Non-pigmented ciliary epithelial cell (primary cell): ENCODE data around the gene MTX2.
"Not testable (repeated sequence)": the region's sequence is repeated elsewhere in the genome, so short reads cannot be mapped to it uniquely, and the experiment has no call there.

Experiments
- DNase-seq: peaks from one replicate; pipeline ENCODE4 v3.0.0-alpha.2; 2010; ENCODE audit warnings: low read depth

Gene MTX2

GRCh38 chr2:176291335-176291734 is 22.1 kb downstream of the MTX2 start:
- DNase-seq, result no peak

DNA sequence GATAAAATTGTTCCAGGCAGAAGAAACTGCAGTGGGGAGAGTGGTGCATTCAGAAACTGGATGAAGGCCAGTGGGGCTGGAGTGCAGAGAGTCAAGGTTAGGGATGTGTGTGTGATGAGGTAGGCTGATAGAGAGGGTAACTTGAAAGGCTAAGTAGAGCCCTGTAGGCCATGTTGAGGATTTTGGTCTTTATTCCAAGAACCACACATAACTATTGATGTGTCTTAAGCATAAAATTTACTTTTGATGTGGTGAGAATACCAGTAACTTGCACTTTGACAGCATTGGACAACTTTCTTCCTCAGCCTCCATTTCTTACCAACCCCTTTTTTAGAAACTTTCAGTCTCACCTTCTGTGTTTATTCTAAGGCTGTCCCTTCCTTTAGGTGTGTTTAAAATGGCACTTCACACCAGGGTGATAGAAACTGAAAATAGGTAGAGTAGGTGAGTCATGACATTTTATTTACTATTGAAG is 22.6 kb downstream of the MTX2 start:
- no peak for DNase-seq

DNA sequence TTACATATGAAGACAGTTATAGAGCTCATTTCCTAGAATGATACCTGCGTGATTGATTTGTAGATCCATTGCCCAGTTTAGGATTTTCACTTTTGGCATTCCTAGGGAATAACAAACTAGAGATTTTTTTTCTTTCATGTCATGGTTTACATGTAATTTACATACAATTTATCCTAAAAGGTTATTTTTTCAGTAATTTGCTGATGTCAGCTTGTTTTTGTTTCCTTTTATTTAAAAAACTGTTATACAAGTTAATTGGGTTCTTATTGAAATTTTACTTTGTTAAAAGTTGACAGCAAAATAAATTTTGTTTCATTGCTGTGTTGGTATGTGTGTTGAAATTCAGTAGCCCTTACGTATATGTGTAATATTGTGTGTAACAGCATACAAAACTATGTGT is 23.4 kb downstream of the MTX2 start:
- no peak for DNase-seq

- no peak for DNase-seq
These were observed 24.1 kb downstream of the MTX2 start for GRCh38 chr2:176293334-176293733.

GRCh38 chr2:176297067-176297466 is 27.8 kb downstream of the MTX2 start:
- no peak for DNase-seq

DNA sequence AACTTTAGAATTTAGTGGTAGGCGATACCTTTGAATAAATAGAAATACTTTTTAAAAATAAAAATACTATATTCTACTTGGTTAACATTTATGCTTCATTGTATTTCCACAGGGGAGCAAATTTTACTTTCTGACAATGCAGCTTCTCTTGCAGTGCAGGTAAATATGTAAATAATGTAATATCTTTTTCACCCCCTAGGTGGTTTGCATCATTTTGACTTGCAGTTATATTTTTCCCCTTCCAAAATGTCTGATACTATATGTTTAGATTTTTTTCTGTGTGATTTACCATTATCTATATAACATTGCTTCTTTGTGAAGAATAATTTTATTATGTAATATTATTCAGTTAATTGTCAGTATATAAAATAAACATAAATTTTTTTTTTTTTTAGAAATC is 28.5 kb downstream of the MTX2 start:
- DNase-seq, result no peak

DNA sequence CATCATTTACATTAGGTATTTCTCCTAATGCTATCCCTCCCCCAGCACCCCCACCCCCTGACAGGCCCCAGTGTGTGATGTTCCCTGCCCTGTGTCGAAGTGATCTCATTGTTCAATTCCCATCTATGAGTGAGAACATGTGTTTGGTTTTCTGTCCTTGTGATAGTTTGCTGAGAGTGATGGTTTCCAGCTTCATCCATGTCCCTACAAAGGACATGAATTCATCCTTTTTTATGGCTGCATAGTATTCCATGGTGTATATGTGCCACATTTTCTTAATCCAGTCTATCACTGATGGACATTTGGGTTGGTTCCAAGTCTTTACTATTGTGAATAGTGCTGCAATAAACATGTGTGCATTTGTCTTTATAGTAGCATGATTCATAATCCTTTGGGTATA is 36.8 kb downstream of the MTX2 start:
- DNase-seq, result not testable (repeated sequence)

GRCh38 chr2:176317199-176317598 is 48.0 kb downstream of the MTX2 start:
- no peak for DNase-seq

DNA sequence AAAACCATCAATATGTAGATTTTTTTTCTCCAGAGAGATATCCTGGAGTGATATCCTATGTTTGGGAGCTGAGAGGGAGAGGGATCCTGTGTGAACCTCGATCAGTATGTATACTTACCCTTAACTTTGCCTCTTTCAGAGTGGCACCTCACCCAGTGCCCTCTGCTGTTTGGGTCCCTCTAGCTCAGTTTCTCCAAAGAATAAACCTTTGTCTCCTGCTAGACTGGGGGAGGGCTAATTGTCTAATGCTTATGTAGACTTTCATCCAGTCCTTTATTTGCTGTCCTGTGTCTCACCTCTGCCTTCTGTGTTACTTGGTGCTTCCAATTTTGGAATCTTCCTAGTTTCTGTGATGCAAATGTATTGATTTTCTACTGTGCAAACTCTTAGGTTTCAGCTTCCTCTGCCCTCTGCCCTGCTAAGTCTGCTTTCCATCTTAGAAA is 48.4 kb downstream of the MTX2 start:
- DNase-seq, result no peak

GRCh38 chr2:176321916-176322315 is 52.7 kb downstream of the MTX2 start:
- DNase-seq, result no peak

DNA sequence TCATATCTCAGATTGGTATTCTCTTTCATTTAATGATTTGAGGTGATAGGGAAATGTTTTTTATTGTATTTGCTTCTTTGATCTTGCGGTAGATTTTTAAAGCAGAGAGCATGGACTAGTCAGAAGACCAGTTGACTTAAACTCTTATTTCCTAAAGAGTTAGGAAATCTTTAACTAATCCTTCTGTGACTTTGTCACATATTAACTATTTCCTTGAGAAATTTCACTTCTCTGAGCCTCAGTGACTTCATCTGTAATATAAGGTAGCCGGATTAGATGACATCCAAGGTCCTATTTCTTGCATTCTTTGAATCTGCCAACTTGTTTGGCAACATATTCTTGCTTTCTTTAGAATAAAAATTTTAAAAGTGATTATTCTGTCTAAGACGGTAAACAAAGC is 55.6 kb downstream of the MTX2 start:
- no peak for DNase-seq

DNA sequence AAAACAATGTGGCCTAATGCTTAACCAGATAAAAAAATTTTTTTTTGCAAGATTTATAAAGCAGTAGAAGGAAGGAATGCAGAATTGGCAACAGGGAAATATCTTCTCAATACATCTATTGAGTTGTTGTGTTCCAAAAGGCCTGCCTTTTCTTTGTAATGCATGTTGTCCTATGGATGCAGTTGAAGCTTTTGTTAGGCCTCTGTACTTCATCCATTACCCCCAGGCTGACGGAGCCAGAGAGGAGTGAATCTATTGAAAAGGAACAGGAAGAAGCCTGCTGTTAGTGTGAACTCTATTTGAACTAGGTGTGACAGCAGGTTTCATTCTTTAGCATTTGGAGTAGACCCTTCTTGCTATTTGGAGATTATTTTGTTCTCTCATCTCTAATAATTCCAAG is 56.5 kb downstream of the MTX2 start:
- no peak for DNase-seq

DNA sequence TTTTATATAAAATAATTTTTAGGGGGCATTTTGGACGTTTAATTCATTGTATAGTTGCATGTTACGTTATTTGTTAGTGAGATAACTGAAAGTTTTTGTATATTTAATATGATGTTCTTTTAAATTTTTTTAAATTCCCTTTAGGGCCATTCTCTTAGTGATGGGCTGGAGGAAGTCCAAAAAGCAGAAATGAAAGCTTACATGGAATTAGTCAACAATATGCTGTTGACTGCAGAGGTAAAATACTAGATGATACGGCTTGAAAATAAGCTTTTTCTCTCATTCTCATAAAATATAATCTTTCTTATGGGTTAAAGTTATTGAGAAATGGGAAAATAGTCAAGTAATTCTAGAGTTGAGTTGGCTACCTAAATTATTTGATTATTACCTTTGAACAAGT is 58.9 kb downstream of the MTX2 start:
- no peak for DNase-seq

DNA sequence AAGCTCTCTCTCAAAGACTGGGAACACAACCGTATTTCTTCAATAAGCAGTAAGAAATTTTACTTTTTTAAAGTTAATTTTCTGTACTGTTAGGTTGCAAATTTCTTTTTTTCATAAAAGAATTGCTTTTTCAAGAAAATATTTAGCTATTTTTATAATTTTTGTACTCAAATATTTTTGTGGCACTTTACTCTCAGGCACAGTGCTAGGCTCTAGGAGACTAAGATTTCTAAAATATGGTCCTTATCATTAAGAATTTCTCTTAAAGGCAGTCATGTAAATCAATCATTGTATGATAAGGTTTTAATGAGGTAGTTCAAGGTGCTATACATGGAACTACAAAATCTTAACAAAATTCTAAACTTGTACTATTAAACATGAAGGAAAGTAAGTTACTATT is 61.4 kb downstream of the MTX2 start:
- DNase-seq, result no peak

GRCh38 chr2:176331646-176332045 is 62.4 kb downstream of the MTX2 start:
- DNase-seq, result no peak

DNA sequence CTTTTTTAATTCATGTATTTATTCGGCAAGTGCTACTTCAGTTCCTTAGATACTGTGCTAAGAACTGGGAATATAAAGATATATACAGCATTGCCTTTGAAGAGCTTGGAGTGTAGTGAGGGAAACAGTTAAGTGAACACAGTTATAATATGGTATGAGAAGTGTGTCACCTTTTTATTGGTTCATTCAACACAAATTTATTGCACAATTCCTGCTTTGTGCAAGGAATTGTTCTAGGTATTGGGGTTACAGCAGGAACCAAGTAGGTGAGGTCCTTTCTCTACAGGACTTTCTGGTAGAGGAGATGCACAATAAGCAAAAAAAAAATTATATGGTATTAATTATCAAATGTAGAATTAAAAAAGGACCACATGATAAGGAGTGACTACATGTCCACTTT is 65.5 kb downstream of the MTX2 start:
- DNase-seq, result no peak

DNA sequence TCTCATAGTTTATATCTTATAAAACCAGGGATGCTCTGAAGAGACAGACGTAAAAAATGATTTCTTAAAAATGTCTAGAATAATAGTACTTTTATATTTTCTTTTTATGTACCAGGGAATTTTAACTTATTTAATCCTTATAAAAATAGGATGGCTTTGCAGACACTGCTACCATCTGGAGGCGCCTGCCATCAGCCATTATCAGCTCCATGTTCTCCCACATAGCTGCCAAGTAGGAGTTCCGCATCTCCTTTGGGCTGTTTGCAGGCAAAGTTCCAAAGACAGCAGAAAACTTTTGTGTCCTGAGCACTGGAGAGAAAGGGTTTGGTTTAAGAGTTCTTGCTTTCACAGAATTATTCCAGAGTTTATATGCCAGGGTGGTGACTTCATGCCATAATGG is 69.2 kb downstream of the MTX2 start:
- no peak for DNase-seq

- no peak for DNase-seq
These were observed 70.0 kb downstream of the MTX2 start for GRCh38 chr2:176339208-176339607.

- no peak for DNase-seq
These were observed 87.0 kb downstream of the MTX2 start for GRCh38 chr2:176356251-176356650.

- DNase-seq, result no peak
These were observed 95.2 kb downstream of the MTX2 start for GRCh38 chr2:176364273-176364977.

DNA sequence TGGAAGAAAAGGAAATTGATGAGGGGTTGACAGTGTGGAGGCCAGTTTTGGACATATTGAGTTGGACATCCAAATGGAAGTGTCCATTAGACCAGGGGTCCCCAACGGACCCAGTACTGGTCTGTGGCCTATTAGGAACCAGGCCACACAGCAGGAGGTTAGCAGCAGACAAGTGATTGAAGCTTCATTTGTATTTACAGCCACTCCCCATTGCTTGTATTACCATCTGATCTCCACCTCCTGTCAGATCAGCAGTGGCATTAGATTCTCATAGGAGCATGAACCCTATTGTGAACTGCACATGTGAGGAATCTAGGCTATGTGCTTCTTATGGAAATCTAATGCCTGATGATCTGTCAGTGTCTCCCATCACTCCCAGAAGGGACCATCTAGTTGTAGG is 99.1 kb downstream of the MTX2 start:
- DNase-seq, result no peak

DNA sequence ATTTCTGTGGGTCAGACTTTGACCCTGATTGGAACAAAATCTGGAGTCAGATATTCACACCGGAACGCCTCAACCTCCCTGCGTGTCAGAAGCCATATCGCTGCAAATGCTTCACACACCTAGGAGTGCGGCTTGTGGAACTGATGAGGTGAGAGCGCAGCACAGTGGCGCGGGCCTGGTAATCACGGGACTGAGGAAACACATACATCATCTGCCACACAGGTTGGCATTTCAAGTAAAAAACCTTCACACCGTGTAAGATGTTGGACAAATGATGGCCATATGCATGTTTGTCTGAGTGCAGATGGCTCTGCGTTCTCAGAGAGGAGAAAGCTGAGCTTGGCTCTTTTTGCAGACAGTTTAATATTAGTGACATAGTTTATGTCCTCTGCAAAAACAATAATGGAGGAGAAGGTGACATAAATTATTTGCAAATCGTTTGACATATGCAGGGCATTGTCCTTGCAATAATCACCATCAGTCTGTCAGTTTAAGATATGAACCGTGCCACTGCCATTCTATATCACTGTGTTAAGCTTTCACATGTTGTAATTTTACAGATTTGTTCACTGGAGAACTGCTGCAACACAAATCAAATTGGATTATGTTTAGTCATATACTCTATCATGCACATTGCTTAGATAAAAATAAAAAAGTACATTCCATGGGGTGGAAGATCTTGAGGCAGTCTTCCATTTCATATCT is 101.4 kb downstream of the MTX2 start:
- no peak for DNase-seq

- DNase-seq, result not testable (repeated sequence)
These were observed 103.9 kb downstream of the MTX2 start for GRCh38 chr2:176373155-176373554.

- DNase-seq, result no peak
These were observed 109.1 kb downstream of the MTX2 start for GRCh38 chr2:176378323-176378722.
